ENCODE results near the gene GBF1. TPM values are rescaled to one million over a fixed set of nuclear protein-coding genes. Genes with fewer than 3 reads are reported as not detected.

The GBF1 gene
- total and polyA plus RNA-seq, 2 of the 13 experiments (the other 11 are each of a cell fraction or from before 2014, with no cell fraction given): 17.1 to 21.9 TPM

DNA sequence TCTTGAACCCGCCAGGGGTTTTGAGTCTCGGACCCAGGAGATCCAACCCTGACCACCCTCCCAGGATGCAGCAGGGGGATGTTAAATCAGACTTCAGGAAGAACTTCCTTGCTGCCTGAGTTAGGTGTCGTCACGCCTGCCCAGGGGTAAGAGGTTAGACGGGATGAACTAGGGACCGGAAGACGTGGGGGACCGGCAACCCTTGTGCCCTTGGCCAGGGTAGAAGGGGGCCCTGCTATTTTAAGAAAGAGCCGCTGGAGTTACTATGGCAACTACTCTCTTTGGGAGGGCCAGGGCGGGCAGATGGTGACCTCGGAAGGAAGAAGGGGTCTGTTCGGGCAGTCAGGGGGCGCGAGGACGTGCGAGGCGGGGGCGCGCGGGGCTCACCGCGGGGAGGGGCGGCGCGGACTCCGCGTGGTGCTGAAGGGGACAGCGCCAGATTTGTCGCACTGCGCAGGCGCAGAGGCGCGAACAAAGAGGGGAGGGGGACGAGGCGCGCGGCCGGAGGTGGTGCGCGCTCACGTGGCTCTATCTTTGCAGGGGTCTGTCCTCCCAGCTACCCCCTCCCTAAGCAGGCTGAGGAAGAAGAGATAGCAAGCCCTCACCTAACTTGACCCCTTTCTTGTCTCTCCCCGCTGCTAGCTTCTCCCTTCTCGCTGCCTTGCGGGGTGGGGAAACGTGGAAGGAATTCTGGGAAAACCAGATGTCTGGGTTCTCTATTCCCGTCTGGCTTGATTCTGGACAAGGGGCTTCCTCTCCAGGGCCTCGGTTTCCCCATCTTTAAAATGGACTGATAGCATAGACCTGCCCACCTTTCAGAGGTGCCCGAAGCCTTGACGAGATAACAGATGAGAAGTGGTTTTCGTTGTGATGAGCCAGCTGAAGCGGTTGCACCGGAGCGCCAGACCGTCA, 174.2 kb downstream of the GBF1 start (continued):
- TF ChIP-seq JUN (CRISPR knock-in tag; IDR thresholded peaks at IDR 0.05): no peak; the same call in 1 of the 2 replicates
- TF ChIP-seq, protein P1, sequence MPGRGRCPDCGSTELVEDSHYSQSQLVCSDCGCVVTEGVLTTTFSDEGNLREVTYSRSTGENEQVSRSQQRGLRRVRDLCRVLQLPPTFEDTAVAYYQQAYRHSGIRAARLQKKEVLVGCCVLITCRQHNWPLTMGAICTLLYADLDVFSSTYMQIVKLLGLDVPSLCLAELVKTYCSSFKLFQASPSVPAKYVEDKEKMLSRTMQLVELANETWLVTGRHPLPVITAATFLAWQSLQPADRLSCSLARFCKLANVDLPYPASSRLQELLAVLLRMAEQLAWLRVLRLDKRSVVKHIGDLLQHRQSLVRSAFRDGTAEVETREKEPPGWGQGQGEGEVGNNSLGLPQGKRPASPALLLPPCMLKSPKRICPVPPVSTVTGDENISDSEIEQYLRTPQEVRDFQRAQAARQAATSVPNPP (CRISPR knock-in tag; IDR thresholded peaks at IDR 0.05): peak; percentile 27; the same call in 1 of the 2 replicates
- no peak for TF ChIP-seq ZNF234 (CRISPR knock-in tag; conservative IDR thresholded peaks at IDR 0.05)
- peak; percentile 83; the same call in 1 of the 2 replicates for TF ChIP-seq MAZ (IDR thresholded peaks at IDR 0.05; ENCODE audit: borderline replicate concordance, low read depth, low read length)
- peak; percentile 70 for TF ChIP-seq MAZ (CRISPR knock-in tag; IDR thresholded peaks at IDR 0.05; ENCODE audit: low read depth)
- TF ChIP-seq ZFP1 (CRISPR knock-in tag; IDR thresholded peaks at IDR 0.05): no peak
- no peak for TF ChIP-seq CBX1 (IDR thresholded peaks at IDR 0.05; ENCODE audit: low read depth)
- TF ChIP-seq ZNF549 (CRISPR knock-in tag; IDR thresholded peaks at IDR 0.05): no peak
- TF ChIP-seq SIN3A (IDR thresholded peaks at IDR 0.05; ENCODE audit: borderline replicate concordance, low read depth, low read length): peak; percentile 71; the same call in 1 of the 2 replicates
- TF ChIP-seq ZNF326 (CRISPR knock-in tag; IDR thresholded peaks at IDR 0.05; ENCODE audit: borderline replicate concordance): no peak
- no peak for TF ChIP-seq NR3C1 (CRISPR knock-in tag; IDR thresholded peaks at IDR 0.05)
- 0 out of 2 replicates have a peak, but pooled peaks have one; percentile 80 for TF ChIP-seq CC2D1A (CRISPR knock-in tag; IDR thresholded peaks at IDR 0.05)
- no peak for TF ChIP-seq ZUFSP (CRISPR knock-in tag; IDR thresholded peaks at IDR 0.05; ENCODE audit: borderline replicate concordance)
- no peak for TF ChIP-seq ZNF790 (CRISPR knock-in tag; IDR thresholded peaks at IDR 0.05; ENCODE audit: borderline replicate concordance)
- peak; percentile 57; the same call in 1 of the 2 replicates for TF ChIP-seq ZMYM3 (CRISPR knock-in tag; IDR thresholded peaks at IDR 0.05)
- TF ChIP-seq SMARCE1 (IDR thresholded peaks at IDR 0.05; ENCODE audit: borderline replicate concordance): no peak
- TF ChIP-seq RCOR2 (CRISPR knock-in tag; IDR thresholded peaks at IDR 0.05): no peak
- no peak for TF ChIP-seq SOX5 (CRISPR knock-in tag; IDR thresholded peaks at IDR 0.05; ENCODE audit: borderline replicate concordance)
- TF ChIP-seq HOXA3 (CRISPR knock-in tag; IDR thresholded peaks at IDR 0.05): peak; percentile 61
- TF ChIP-seq CREM (IDR thresholded peaks at IDR 0.05): no peak
- TF ChIP-seq CREM (CRISPR knock-in tag; IDR thresholded peaks at IDR 0.05): no peak
- TF ChIP-seq MED8 (CRISPR knock-in tag; IDR thresholded peaks at IDR 0.05; ENCODE audit: insufficient replicate concordance): no peak
- no peak for TF ChIP-seq HNRNPLL (IDR thresholded peaks at IDR 0.05; ENCODE audit: low read depth, low read length, poor library complexity, severe bottlenecking)
- TF ChIP-seq ZNF17 (CRISPR knock-in tag; IDR thresholded peaks at IDR 0.05): no peak
- TF ChIP-seq FOXA3 (CRISPR knock-in tag; IDR thresholded peaks at IDR 0.05): peak; percentile 23; the same call in 1 of the 2 replicates
- TF ChIP-seq MXD1 (CRISPR knock-in tag; IDR thresholded peaks at IDR 0.05): peak; percentile 72
- no peak for TF ChIP-seq JDP2 (CRISPR knock-in tag; IDR thresholded peaks at IDR 0.05; ENCODE audit: borderline replicate concordance)
- peak; percentile 83; the same call in 1 of the 2 replicates for TF ChIP-seq EEA1 (CRISPR knock-in tag; IDR thresholded peaks at IDR 0.05; ENCODE audit: borderline replicate concordance)
